Measurements from ENCODE around the gene EZR. TPM values are rescaled to one million over a fixed set of nuclear protein-coding genes. Genes with fewer than 3 reads are reported as not detected.

Gene EZR
- total RNA-seq, 1 experiment from 2014 or later, result 263 TPM

GRCh38 chr6:158735009-158735408, 84.2 kb downstream of the EZR start:
- Histone ChIP-seq H3K27ac (ENCODE audit: low read length) (no peak overlapping the region), H3K36me3 (ENCODE audit: control insufficient read depth, insufficient read depth, low read length) (no peaks in the 10 kb centered on the region), H3K4me1 (ENCODE audit: control insufficient read depth, insufficient read depth, low read length) (no peaks in the 10 kb centered on the region), H3K4me3 (ENCODE audit: low read depth in 2 of 2, low read length in 2 of 2) (no peak overlapping the region), H3K9me3 (ENCODE audit: control insufficient read depth, insufficient read depth, low read depth, low read length) (peaks cover 4% of the 10 kb centered on the region; the same call in 1 of the 2 replicates), H3K27me3 (ENCODE audit: control insufficient read depth, insufficient read depth, low read length) (no peaks in the 10 kb centered on the region)
- POLR2A ChIA-PET, result no interaction called here
- no TSS peak for BruUV-seq (replicated peaks)
- DNase-seq (ENCODE audit: low read depth, low spot score) (no peak), ATAC-seq (no peak)
- TF ChIP-seq REST (IDR thresholded peaks at IDR 0.05; ENCODE audit: insufficient read depth in 1 of 2, low read depth in 2 of 2, low read length in 1 of 2), result no peak
- TF ChIP-seq CTCF (IDR thresholded peaks at IDR 0.05), result no peak
- no peak for TF ChIP-seq SIN3A (IDR thresholded peaks at IDR 0.05; ENCODE audit: borderline replicate concordance, insufficient read depth, low read depth, low read length)
- TF ChIP-seq TCF7L2 (IDR thresholded peaks at IDR 0.05; ENCODE audit: low read depth, low read length), result no peak
- TF ChIP-seq POLR2AphosphoS5 (IDR thresholded peaks at IDR 0.05; ENCODE audit: low read depth, low read length), result no peak
- CTCF ChIA-PET, result no interaction called here
- in situ Hi-C loops (cut with HindIII; ENCODE audit: low pct_unique_long_range_greater_than_20kb, low sequenced_read_pairs), result no loop called here
- intact Hi-C loops (cut with micrococcal nuclease; ENCODE audit: unreplicated experiment), result no loop called here

GRCh38 chr6:158730541-158730907, 88.6 kb downstream of the EZR start:
- no peaks in the 10 kb centered on the region for H3K36me3 ChIP-seq (ENCODE audit: control insufficient read depth, insufficient read depth, low read length)
- H3K4me3 ChIP-seq (ENCODE audit: low read depth in 2 of 2, low read length in 2 of 2), result no peak overlapping the region
- in situ Hi-C loops (cut with HindIII; ENCODE audit: low pct_unique_long_range_greater_than_20kb, low sequenced_read_pairs) (no loop called here), intact Hi-C loops (cut with micrococcal nuclease; ENCODE audit: unreplicated experiment) (no loop called here)
- no peak for ATAC-seq
- no peaks in the 10 kb centered on the region for H3K4me1 ChIP-seq (ENCODE audit: control insufficient read depth, insufficient read depth, low read length)
- no peak for TF ChIP-seq TCF7L2 (IDR thresholded peaks at IDR 0.05; ENCODE audit: low read depth, low read length)
- TF ChIP-seq SIN3A (IDR thresholded peaks at IDR 0.05; ENCODE audit: borderline replicate concordance, insufficient read depth, low read depth, low read length), result no peak
- TF ChIP-seq REST (IDR thresholded peaks at IDR 0.05; ENCODE audit: insufficient read depth in 1 of 2, low read depth in 2 of 2, low read length in 1 of 2), result no peak
- TF ChIP-seq CTCF (IDR thresholded peaks at IDR 0.05), result no peak
- no peak for TF ChIP-seq POLR2AphosphoS5 (IDR thresholded peaks at IDR 0.05; ENCODE audit: low read depth, low read length)
- H3K27me3 ChIP-seq (ENCODE audit: control insufficient read depth, insufficient read depth, low read length), result no peaks in the 10 kb centered on the region
- 0 out of 2 replicates have a peak, but pooled peaks cover 4% of the 10 kb centered on the region for H3K9me3 ChIP-seq (ENCODE audit: control insufficient read depth, insufficient read depth, low read depth, low read length)
- H3K27ac ChIP-seq (ENCODE audit: low read length), result no peak overlapping the region
- ChIA-PET POLR2A (no interaction called here), CTCF (interaction anchor here (0.7 kb wide), 2 partner anchors 14 to 73 kb away, joined by 4 read pairs; no protein-coding TSS in a partner anchor)
- BruUV-seq (replicated peaks), result no TSS peak
- DNase-seq (ENCODE audit: low read depth, low spot score), result no peak
